Skeletal muscle satellite cell (primary cell): Measurements from ENCODE around the gene FBXO41.

ENCODE experiments used
- H3K27me3 ChIP-seq: 2 replicates; pipeline ENCODE4 v1.7.0; 2013; ENCODE audit warnings: low read length; ENCODE audit not compliant: control insufficient read depth, insufficient read depth
- H3K36me3 ChIP-seq: 2 replicates; pipeline ENCODE4 v1.7.0; 2013; ENCODE audit warnings: mild to moderate bottlenecking, control low read depth, low read length; ENCODE audit not compliant: insufficient read depth
- H3K4me1 ChIP-seq: 2 replicates; pipeline ENCODE4 v1.7.0; 2013; ENCODE audit warnings: low read length; ENCODE audit not compliant: control insufficient read depth, insufficient read depth
- H3K4me2 ChIP-seq: 2 replicates; pipeline ENCODE4 v1.7.0; 2013; ENCODE audit warnings: mild to moderate bottlenecking, low read length
- H3K4me3 ChIP-seq: 2 replicates; pipeline ENCODE4 v1.7.0; 2013; ENCODE audit warnings: low read length
- H3K9ac ChIP-seq: 2 replicates; pipeline ENCODE4 v1.7.0; 2013; ENCODE audit warnings: mild to moderate bottlenecking, low read depth, low read length, moderate library complexity
- H3K9me3 ChIP-seq: replicated peaks from 2 replicates; pipeline ENCODE4 v1.7.0; 2013; ENCODE audit warnings: mild to moderate bottlenecking, control low read depth, low read length

FBXO41 gene

DNA sequence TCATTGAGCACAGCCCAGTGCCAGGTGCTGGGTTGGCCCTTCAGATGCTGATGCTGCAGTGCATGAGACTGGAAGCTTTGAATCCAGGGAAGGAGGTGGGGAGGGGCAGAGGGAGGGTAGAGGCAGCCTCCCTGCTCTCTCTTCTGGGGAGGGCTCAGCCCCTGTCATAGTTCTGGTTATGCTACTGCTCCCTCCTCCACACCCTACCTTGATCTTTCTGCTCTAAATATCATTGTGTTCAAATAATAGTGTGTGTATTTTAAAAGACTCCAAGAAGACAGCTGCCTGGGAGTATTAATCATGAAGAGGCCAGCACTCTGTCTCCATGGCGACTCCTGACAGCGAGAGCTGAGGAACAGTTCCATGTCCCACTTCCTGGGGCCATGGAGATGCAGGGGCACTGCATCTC is 12.9 kb upstream of the FBXO41 start:
- H3K4me3 ChIP-seq, result no peak overlapping the region
- H3K9me3 ChIP-seq, result no peaks in the 10 kb centered on the region
- H3K4me2 ChIP-seq, result no peak overlapping the region
- no peaks in the 10 kb centered on the region for H3K4me1 ChIP-seq
- H3K9ac ChIP-seq, result no peak overlapping the region
- H3K27me3 ChIP-seq, result peaks cover 86% of the 10 kb centered on the region
- H3K36me3 ChIP-seq, result no peaks in the 10 kb centered on the region

- H3K9me3 ChIP-seq, result no peaks in the 10 kb centered on the region
- no peaks in the 10 kb centered on the region for H3K36me3 ChIP-seq
- no peak overlapping the region for H3K9ac ChIP-seq
- no peak overlapping the region for H3K4me2 ChIP-seq
- H3K27me3 ChIP-seq, result peaks cover 94% of the 10 kb centered on the region
- H3K4me3 ChIP-seq, result no peak overlapping the region
- peaks cover 5% of the 10 kb centered on the region for H3K4me1 ChIP-seq
Measured at GRCh38 chr2:73295751-73296400, 11.6 kb upstream of the FBXO41 start.

GRCh38 chr2:73294239-73294638 is 10.0 kb upstream of the FBXO41 start:
- H3K4me2 ChIP-seq, result no peak overlapping the region
- peaks cover 94% of the 10 kb centered on the region for H3K27me3 ChIP-seq
- H3K9ac ChIP-seq, result no peak overlapping the region
- H3K9me3 ChIP-seq, result no peaks in the 10 kb centered on the region
- H3K4me3 ChIP-seq, result no peak overlapping the region
- no peaks in the 10 kb centered on the region for H3K36me3 ChIP-seq
- H3K4me1 ChIP-seq, result peaks cover 5% of the 10 kb centered on the region

DNA sequence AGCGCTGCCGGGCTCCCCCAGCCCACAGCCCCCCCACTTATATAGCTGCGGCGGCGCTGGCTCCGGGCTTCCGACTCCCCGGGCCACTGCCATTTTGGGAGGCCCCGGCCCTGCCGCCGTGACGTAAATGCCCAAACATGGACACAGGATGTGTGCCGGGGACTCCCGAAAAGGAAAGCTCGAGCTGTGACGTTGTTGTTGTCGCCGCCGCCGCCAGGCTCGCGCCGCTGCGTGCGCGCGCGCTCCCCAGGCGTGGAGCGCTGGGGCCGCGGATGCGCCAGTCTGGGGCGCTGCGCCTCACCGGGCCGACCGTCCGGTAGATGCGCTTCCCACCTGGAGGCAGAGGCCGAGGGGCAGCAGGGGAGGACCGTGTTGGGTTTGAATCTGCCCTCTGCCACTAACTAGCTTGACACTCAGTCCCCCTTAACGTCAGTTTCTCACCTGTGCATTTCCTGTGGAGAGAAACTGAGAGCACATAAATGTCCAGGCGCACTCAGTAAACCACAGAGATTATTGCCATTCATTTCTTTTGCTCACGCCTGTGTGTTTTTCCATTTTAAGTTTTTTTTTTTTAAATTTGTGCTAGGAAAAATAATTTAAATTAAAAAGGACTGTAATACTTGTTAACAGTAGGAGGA is 9.4 kb upstream of the FBXO41 start, which contains the start of gene EGR4:
Gene EGR4 (minus strand): TSS at position 15 of the 638 bp plus-strand sequence. CDS start 231 bp downstream, outside the sequence.
- Histone ChIP-seq H3K4me3 (peak within 1 kb of the TSS; percentile 59), H3K4me1 (peaks cover 5% of the 10 kb centered on the region), H3K9me3 (no peaks in the 10 kb centered on the region), H3K9ac (peak within 1 kb of the TSS; percentile 14), H3K4me2 (peak within 1 kb of the TSS; percentile 82), H3K27me3 (peaks cover 98% of the 10 kb centered on the region), H3K36me3 (no peaks in the 10 kb centered on the region)

- H3K9me3 ChIP-seq, result no peaks in the 10 kb centered on the region
- peak overlapping the region; percentile 82 for H3K4me2 ChIP-seq
- H3K36me3 ChIP-seq, result no peaks in the 10 kb centered on the region
- H3K27me3 ChIP-seq, result peaks cover 99% of the 10 kb centered on the region
- peak overlapping the region; percentile 59 for H3K4me3 ChIP-seq
- peak overlapping the region; percentile 14 for H3K9ac ChIP-seq
- peaks cover 5% of the 10 kb centered on the region for H3K4me1 ChIP-seq
Measured at GRCh38 chr2:73292906-73293533, 8.7 kb upstream of the FBXO41 start.

DNA sequence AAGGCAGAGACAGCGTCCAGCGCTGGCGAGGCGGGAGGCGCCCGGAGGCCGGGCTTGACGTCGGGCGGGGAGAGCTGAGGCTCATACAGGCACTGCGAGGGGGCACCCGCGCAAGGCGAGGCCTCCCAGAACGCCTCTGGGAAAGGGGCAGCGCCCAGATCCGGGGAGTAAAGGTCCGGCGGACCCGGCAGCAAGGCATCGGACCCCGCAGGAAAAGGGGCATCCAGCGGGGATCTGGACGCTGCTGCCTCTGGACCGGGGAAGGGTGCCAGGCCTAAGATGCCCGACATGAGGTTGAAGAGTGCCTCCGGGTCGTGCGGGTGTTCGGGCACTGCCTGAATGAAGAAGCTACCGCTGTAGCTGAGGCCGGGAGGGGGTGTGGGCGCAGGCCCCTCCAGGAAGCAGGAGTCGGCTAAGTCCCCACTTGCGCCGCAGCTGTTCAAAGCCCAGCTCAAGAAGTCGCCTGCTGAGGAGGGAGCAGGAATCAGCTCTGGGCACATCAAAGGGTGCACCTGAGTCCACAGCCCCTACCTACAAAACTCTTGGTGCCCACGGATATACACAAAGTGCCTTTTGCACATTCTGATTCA is 8.1 kb upstream of the FBXO41 start:
- Histone ChIP-seq H3K36me3 (no peaks in the 10 kb centered on the region), H3K4me2 (no peak overlapping the region), H3K9me3 (no peaks in the 10 kb centered on the region), H3K9ac (no peak overlapping the region), H3K4me1 (peaks cover 5% of the 10 kb centered on the region), H3K4me3 (no peak overlapping the region), H3K27me3 (peaks cover 99% of the 10 kb centered on the region)

- Histone ChIP-seq H3K9ac (no peak overlapping the region), H3K4me1 (peaks cover 5% of the 10 kb centered on the region), H3K9me3 (no peaks in the 10 kb centered on the region), H3K4me2 (peak overlapping the region; percentile 83), H3K36me3 (no peaks in the 10 kb centered on the region), H3K4me3 (peak overlapping the region; percentile 51), H3K27me3 (peaks cover 99% of the 10 kb centered on the region)
Measured at GRCh38 chr2:73291461-73292315, 7.4 kb upstream of the FBXO41 start.

GRCh38 chr2:73291093-73291460 is 6.8 kb upstream of the FBXO41 start:
- H3K9ac ChIP-seq, result no peak overlapping the region
- H3K27me3 ChIP-seq, result peaks cover 99% of the 10 kb centered on the region
- no peaks in the 10 kb centered on the region for H3K36me3 ChIP-seq
- peak overlapping the region; percentile 83 for H3K4me2 ChIP-seq
- no peaks in the 10 kb centered on the region for H3K9me3 ChIP-seq
- H3K4me1 ChIP-seq, result peaks cover 5% of the 10 kb centered on the region
- peak overlapping the region; percentile 51 for H3K4me3 ChIP-seq

DNA sequence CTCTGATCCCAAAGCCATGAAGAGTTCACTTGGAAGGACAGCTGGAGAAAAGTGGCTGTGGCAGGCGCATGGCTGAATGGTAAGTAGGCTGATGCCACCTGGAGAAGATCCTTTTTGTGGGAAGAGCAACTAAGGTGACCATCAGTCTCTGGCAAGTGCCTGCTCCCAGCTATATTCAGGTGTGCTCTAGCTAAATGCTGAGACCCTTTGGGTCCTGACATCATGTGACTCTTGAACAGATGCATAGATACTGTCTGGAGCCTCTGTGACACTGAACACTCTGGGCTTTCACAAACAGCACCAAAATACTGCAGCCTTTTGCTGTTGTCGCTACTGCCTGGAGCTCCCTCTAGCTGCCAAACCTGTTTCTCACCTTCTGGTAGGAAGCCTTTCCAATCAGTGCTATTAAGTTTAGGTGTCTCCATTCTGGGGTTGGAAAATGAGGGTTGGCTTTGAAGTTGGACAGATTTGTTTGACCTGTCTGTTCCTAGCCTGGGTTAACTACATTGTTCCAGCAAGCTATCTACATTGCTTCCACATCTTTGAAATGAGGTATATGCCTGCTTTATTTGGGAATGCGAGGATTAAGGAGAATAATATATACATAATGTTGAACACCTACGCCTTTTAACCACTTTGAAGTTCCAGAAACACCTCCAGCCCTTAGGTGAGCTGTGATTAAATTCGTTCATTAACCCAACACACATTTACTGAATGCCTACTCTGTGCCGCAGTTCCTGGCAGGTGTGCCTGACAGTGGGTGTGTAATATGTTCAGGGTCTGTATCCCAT is 6.0 kb upstream of the FBXO41 start:
- Histone ChIP-seq H3K9ac (no peak overlapping the region), H3K4me3 (no peak overlapping the region), H3K27me3 (peaks cover 99% of the 10 kb centered on the region), H3K4me1 (peaks cover 5% of the 10 kb centered on the region), H3K36me3 (no peaks in the 10 kb centered on the region), H3K4me2 (no peak overlapping the region), H3K9me3 (no peaks in the 10 kb centered on the region)

DNA sequence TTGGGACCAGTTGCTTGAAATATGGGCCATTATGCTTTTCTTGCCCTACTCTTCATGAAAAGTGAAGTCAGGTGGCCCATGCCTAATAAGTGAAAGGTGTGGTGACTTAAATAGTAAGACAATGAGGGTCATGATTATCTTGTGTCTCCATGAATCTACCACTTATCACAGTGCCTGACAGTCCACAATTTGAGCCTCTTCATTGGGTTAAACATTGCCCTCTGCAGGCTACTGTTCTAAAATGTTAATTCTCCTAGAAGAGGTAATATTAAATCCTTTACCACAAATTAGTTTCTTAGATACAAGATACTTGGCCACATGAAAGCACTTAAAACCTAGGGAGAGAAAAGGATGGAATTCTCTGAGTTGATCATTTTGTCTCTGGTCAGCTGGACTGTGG is 5.0 kb upstream of the FBXO41 start:
- Histone ChIP-seq H3K4me3 (no peak overlapping the region), H3K36me3 (no peaks in the 10 kb centered on the region), H3K9ac (no peak overlapping the region), H3K27me3 (peaks cover 96% of the 10 kb centered on the region), H3K4me2 (no peak overlapping the region), H3K9me3 (no peaks in the 10 kb centered on the region), H3K4me1 (peaks cover 12% of the 10 kb centered on the region)
